Smooth muscle cell (in vitro differentiated cells): ENCODE data around the gene ACCS. TPM values are rescaled to one million over a fixed set of nuclear protein-coding genes. Genes with fewer than 3 reads are reported as not detected.

Source experiments
- DNase-seq: peaks from one replicate; lab custom pipeline; 2025; ENCODE audit not compliant: unreplicated experiment; lab: John Stamatoyannopoulos, UW
- H2AFZ ChIP-seq: fragments of 200-600 bp; sonication (generic); 2 replicates; pipeline ENCODE4 v1.6.0; 2016; ENCODE audit warnings: antibody characterized with exemption, low read depth, mild to moderate bottlenecking
- H3F3A ChIP-seq: fragments of 200-600 bp; sonication (generic); 2 replicates; pipeline ENCODE4 v1.6.0; 2017; ENCODE audit warnings: antibody characterized with exemption, low read depth
- H3K27ac ChIP-seq: fragments of 200-600 bp; sonication (generic); 2 replicates; pipeline ENCODE4 v1.5.1; 2016; ENCODE audit warnings: low read depth, mild to moderate bottlenecking
- H3K27me3 ChIP-seq: fragments of 200-600 bp; sonication (generic); 2 replicates; pipeline ENCODE4 v1.6.1; 2016; ENCODE audit warnings: low read depth, mild to moderate bottlenecking
- H3K36me3 ChIP-seq: fragments of 200-600 bp; sonication (generic); 2 replicates; pipeline ENCODE4 v1.5.1; 2016; ENCODE audit warnings: low read depth
- H3K4me1 ChIP-seq: fragments of 200-600 bp; sonication (generic); 2 replicates; pipeline ENCODE4 v1.5.1; 2016; ENCODE audit warnings: low read depth
- H3K4me2 ChIP-seq: fragments of 200-600 bp; sonication (generic); 2 replicates; pipeline ENCODE4 v1.6.0; 2016; ENCODE audit warnings: mild to moderate bottlenecking
- H3K4me3 ChIP-seq: fragments of 200-600 bp; sonication (generic); 2 replicates; pipeline ENCODE4 v1.5.1; 2016; ENCODE audit warnings: mild to moderate bottlenecking
- H3K79me2 ChIP-seq: fragments of 200-600 bp; sonication (generic); 2 replicates; pipeline ENCODE4 v1.6.0; 2016; ENCODE audit warnings: low read depth, mild to moderate bottlenecking
- H3K9ac ChIP-seq: fragments of 200-600 bp; sonication (generic); 2 replicates; pipeline ENCODE4 v1.6.0; 2016; ENCODE audit warnings: low read depth
- H3K9me3 ChIP-seq: fragments of 200-600 bp; sonication (generic); replicated peaks from 2 replicates; pipeline ENCODE4 v1.5.1; 2016; ENCODE audit warnings: low read depth
- H4K20me1 ChIP-seq: fragments of 200-600 bp; sonication (generic); 2 replicates; pipeline ENCODE4 v1.6.0; 2016; ENCODE audit warnings: low read depth
- CTCF ChIP-seq: fragments of 200-600 bp; sonication (generic); IDR thresholded peaks from 2 replicates; pipeline ENCODE4 v1.5.1; 2017; ENCODE audit warnings: borderline replicate concordance, mild to moderate bottlenecking, antibody characterized with exemption; ENCODE audit not compliant: insufficient read depth, poor library complexity, severe bottlenecking
- WGBS: methylation state at CpG from one replicate; pipeline ENCODE4 v1.1.7; 2016; ENCODE audit warnings: low lambda C conversion rate; 5-methylcytosine and 5-hydroxymethylcytosine counted together
- polyA plus RNA-seq: library from polyadenylated mRNA; unstranded; fragments of >200 nt; fragmentation: Nextera tagmentation; extraction: Ambion mirVana; gene quantifications from 2 replicates; pipeline ENCODE4 v1.2.1, GENCODE V29; 2016
- total RNA-seq: library from RNA; depleted of rRNA; stranded (reverse); fragments of >200 nt; gene quantifications from 2 replicates; pipeline ENCODE4 v1.2.3, GENCODE V29; 2014

ACCS gene
- total and polyA plus RNA-seq, 2 experiments from 2014 or later = 3.5 to 4.1 TPM

GRCh38 chr11:44078794-44079193 is 12.7 kb downstream of the ACCS start:
- WGBS = 98% methylated on average over 5 of the region's 5 CpGs
- Histone ChIP-seq H3K4me1 (no peaks in the 10 kb centered on the region), H3K4me3 (no peak overlapping the region), H3K4me2 (no peak overlapping the region), H3F3A (no peaks in the 10 kb centered on the region), H3K79me2 (no peaks in the 10 kb centered on the region), H3K36me3 (no peaks in the 10 kb centered on the region), H3K27me3 (no peaks in the 10 kb centered on the region), H4K20me1 (no peaks in the 10 kb centered on the region), H2AFZ (no peak overlapping the region), H3K27ac (no peak overlapping the region), H3K9me3 (no peaks in the 10 kb centered on the region), H3K9ac (no peak overlapping the region)
- TF ChIP-seq CTCF = no peak
- DNase-seq = no peak

- 80% methylated on average over 6 of the region's 6 CpGs for WGBS
- no peaks in the 10 kb centered on the region for H3K36me3 ChIP-seq
- no peaks in the 10 kb centered on the region for H3K27me3 ChIP-seq
- H3K9me3 ChIP-seq = no peaks in the 10 kb centered on the region
- H3F3A ChIP-seq = no peaks in the 10 kb centered on the region
- no peak overlapping the region for H3K4me2 ChIP-seq
- H3K27ac ChIP-seq = no peak overlapping the region
- no peaks in the 10 kb centered on the region for H3K79me2 ChIP-seq
- H3K4me3 ChIP-seq = no peak overlapping the region
- DNase-seq = no peak
- no peak overlapping the region for H3K9ac ChIP-seq
- H2AFZ ChIP-seq = no peak overlapping the region
- no peaks in the 10 kb centered on the region for H3K4me1 ChIP-seq
- TF ChIP-seq CTCF = no peak
- H4K20me1 ChIP-seq = no peaks in the 10 kb centered on the region
Observed at GRCh38 chr11:44079376-44079775, 13.3 kb downstream of the ACCS start.

- Histone ChIP-seq H3K9ac (no peak overlapping the region), H3K4me3 (no peak overlapping the region), H4K20me1 (no peaks in the 10 kb centered on the region), H3K4me2 (no peak overlapping the region), H3K79me2 (no peaks in the 10 kb centered on the region), H2AFZ (no peak overlapping the region), H3K9me3 (no peaks in the 10 kb centered on the region), H3F3A (no peaks in the 10 kb centered on the region), H3K36me3 (no peaks in the 10 kb centered on the region), H3K4me1 (no peaks in the 10 kb centered on the region), H3K27me3 (no peaks in the 10 kb centered on the region), H3K27ac (no peak overlapping the region)
- 94% methylated on average over 9 of the region's 9 CpGs for WGBS
- no peak for TF ChIP-seq CTCF
- DNase-seq = no peak
Observed at GRCh38 chr11:44080951-44081350, 14.9 kb downstream of the ACCS start.

- Histone ChIP-seq H3K79me2 (no peaks in the 10 kb centered on the region), H3K36me3 (no peaks in the 10 kb centered on the region), H3K4me2 (no peak overlapping the region), H3K9me3 (no peaks in the 10 kb centered on the region), H2AFZ (no peak overlapping the region), H3K4me3 (no peak overlapping the region), H3F3A (no peaks in the 10 kb centered on the region), H3K4me1 (no peaks in the 10 kb centered on the region), H3K27me3 (no peaks in the 10 kb centered on the region), H3K9ac (no peak overlapping the region), H3K27ac (no peak overlapping the region), H4K20me1 (no peaks in the 10 kb centered on the region)
- WGBS = 94% methylated on average over 4 of the region's 4 CpGs
- DNase-seq = no peak
- TF ChIP-seq CTCF = no peak
Observed at GRCh38 chr11:44082645-44083044, 16.6 kb downstream of the ACCS start.
